Measurements from ENCODE around the gene OTUB1.
A peak's percentile ranks its signal among the peaks of the same experiment; 100 is the strongest.

The OTUB1 gene

GRCh38 chr11:63942803-63943202, 43.4 kb upstream of the OTUB1 start:
- no peak overlapping the region for H3K4me3 ChIP-seq (ENCODE audit: low read depth, low read length)
- DNase-seq (ENCODE audit: low read depth), result no peak
- TF ChIP-seq, protein P1, sequence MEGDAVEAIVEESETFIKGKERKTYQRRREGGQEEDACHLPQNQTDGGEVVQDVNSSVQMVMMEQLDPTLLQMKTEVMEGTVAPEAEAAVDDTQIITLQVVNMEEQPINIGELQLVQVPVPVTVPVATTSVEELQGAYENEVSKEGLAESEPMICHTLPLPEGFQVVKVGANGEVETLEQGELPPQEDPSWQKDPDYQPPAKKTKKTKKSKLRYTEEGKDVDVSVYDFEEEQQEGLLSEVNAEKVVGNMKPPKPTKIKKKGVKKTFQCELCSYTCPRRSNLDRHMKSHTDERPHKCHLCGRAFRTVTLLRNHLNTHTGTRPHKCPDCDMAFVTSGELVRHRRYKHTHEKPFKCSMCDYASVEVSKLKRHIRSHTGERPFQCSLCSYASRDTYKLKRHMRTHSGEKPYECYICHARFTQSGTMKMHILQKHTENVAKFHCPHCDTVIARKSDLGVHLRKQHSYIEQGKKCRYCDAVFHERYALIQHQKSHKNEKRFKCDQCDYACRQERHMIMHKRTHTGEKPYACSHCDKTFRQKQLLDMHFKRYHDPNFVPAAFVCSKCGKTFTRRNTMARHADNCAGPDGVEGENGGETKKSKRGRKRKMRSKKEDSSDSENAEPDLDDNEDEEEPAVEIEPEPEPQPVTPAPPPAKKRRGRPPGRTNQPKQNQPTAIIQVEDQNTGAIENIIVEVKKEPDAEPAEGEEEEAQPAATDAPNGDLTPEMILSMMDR (IDR thresholded peaks at IDR 0.05; ENCODE audit: low read depth, low read length, missing control alignments), result no peak

DNA sequence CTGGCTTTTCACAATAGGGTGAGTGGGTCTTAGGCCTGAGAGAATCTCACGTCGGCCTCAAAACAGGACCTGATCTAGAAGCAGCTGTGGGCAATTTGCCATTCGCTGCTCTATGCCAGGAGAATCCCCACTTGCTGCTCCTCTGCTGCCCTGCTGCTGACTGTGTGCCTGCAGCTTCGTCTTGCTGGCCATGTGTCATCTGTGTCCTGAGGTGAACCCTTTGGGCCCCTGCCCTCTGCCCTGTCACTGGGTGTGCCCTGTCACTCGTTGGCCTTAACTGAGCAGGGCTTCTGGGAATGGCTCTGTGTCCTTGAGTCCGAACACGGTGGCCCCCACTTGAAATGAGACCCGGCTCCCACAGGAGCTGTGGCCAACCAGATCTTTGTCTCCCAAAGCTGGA, 41.3 kb upstream of the OTUB1 start:
- DNase-seq (ENCODE audit: low read depth), result no peak
- H3K4me3 ChIP-seq (ENCODE audit: low read depth, low read length), result no peak overlapping the region
- TF ChIP-seq, protein P1 (IDR thresholded peaks at IDR 0.05; ENCODE audit: low read depth, low read length, missing control alignments), result no peak

DNA sequence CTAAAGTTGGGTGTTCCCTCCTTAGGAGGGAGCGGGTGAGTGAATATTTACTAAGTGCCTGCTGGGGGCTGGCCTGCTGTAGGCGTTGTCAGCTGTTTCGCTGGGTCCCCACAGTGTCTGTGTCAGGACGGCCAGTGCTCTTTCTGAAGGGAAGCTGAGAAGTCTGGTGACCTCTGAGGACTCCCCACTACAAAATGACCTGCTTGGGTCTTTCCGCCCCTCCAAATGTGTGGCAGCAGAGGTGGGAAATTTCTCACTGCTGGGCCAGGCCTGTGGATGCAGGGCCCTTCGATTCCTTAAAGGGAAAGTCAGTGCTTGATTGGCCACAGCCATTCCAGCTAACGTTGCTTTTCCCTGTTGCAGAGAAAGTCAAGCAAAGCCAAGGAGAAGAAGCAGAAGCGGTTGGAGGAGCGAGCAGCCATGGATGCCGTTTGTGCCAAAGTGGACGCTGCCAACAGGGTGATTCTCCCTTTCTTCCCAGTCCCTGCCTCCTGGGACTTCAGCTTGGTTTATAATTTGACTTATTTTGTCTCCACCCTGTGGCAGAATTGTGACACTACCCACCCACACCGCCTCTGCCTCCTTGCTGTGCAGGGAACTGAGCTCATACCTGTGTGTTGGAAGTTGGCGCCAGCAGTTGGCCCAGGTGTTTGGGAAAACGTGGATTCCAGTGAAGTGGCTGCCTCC, 40.6 kb upstream of the OTUB1 start:
- DNase-seq (ENCODE audit: low read depth), result no peak
- TF ChIP-seq, protein P1 (IDR thresholded peaks at IDR 0.05; ENCODE audit: low read depth, low read length, missing control alignments), result peak; percentile 70
- H3K4me3 ChIP-seq (ENCODE audit: low read depth, low read length), result no peak overlapping the region

GRCh38 chr11:63951779-63952536, 34.3 kb upstream of the OTUB1 start:
- no peak for DNase-seq (ENCODE audit: low read depth)
- TF ChIP-seq, protein P1 (IDR thresholded peaks at IDR 0.05; ENCODE audit: low read depth, low read length, missing control alignments), result no peak
- no peak overlapping the region for H3K4me3 ChIP-seq (ENCODE audit: low read depth, low read length)

- TF ChIP-seq, protein P1 (IDR thresholded peaks at IDR 0.05; ENCODE audit: low read depth, low read length, missing control alignments), result no peak
- H3K4me3 ChIP-seq (ENCODE audit: low read depth, low read length), result no peak overlapping the region
- no peak for DNase-seq (ENCODE audit: low read depth)
These were observed 33.7 kb upstream of the OTUB1 start for GRCh38 chr11:63952570-63952969.

DNA sequence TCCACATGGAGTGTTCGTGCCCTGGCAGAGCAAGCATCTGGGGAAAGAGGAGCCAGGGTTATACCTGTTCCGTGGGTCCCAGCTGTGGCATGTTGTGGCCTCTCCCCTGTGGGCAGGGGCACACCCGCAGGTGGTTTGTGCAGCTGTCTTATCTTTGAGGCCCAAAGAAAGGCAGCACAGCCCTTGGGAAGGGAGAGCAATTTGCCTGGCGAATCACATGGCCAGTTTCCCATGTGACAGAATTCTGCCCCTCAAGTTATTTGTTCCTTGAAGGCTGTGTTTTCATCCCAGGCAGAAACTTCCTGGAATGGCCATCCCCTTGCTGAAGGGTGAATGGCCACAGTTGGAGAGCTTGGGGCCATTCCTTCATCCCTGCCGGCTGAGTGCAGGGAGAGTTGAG, 28.2 kb upstream of the OTUB1 start:
- TF ChIP-seq, protein P1 (IDR thresholded peaks at IDR 0.05; ENCODE audit: low read depth, low read length, missing control alignments), result no peak
- H3K4me3 ChIP-seq (ENCODE audit: low read depth, low read length), result no peak overlapping the region
- no peak for DNase-seq (ENCODE audit: low read depth)
